HG02610 (cell line): Measurements from ENCODE around the gene ZFYVE21.
A peak's percentile ranks its signal among the peaks of the same experiment; 100 is the strongest.

Experiments
- ATAC-seq: cut with Tn5 transposase; IDR thresholded peaks from one replicate; pipeline ENCODE4 v1.9.1; 2021; ENCODE audit warnings: mild to moderate bottlenecking, moderate library complexity; ENCODE audit not compliant: unreplicated experiment

The ZFYVE21 gene

DNA sequence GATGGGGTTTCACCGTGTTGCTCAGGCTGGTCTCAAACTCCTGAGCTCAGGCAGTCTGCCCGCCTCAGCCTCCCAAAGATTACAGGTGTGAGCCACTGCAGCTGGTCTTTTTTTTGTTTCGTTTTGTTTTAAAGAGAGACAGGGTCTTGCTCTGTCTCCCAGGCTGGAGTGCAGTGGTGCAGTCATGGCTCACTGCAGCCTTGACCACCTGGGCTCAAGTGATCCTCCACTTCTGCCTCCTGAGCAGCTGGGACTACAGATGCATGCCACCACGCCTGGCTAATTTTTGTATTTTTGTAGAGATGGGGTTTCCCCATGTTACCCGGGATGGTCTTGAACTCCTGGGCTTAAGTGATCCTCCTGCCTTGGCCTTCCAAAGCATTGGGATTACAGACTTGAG lies 24.0 kb upstream of the ZFYVE21 start:
- peak; percentile 73 for ATAC-seq

DNA sequence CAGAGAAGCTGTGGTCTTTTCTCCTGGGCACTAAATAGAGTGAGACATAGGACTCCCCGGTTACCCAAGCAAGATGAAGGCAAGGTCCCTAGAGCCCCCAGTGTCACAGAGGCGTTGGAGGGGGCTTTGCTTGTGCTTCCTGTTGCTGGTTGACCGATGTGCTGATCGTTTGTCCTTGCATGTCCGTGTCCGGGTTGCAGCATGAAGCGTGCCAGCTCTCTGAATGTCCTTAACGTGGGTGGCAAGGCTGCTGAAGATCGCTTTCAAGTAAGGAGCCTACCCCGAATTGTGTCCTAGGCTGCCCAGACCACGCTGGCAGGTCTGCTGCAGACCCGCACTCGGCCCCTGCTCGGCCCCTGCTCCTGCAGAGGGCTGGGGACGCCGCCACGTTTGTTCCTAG lies 23.5 kb upstream of the ZFYVE21 start:
- ATAC-seq = peak; percentile 16

DNA sequence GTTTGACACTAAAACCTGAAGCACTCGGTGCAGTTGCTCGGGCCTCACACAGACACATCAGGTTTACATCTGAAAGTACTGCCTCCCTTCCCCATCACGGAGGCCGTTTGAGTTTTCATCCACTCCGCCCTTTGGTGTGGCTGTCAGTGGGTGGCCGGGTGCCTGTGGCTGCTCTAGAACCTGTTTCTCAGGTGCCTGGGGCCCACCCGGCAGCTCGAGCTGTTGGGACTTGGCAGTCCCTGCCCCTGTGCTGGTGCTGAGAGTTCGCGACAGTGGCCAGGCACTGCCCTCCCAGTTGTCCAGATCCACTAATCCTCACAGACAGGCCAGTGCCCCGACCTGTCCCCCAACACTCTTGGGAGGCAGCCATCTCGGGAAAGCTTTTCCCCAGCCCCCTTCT lies 22.7 kb upstream of the ZFYVE21 start:
- ATAC-seq = no peak

DNA sequence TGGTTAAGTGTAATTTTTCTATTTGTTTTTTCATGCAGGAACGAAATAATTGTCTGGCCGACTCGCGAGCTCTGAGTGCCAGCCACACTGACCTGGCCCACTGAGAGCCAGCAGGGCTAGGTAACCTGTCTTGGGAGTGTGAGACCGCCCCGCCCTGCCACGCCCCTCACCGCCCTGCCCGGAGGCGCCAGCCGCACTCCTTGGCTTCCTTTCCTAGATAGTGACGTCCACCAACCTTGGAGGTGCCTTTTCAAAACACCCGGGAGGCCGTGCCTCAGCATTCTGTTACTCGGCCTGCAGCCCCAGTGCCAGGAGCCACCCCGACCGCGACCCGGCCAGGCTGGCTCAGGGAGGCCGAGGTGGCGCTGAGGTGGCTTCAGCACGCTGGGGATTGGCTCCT lies 22.1 kb upstream of the ZFYVE21 start:
- ATAC-seq = no peak

DNA sequence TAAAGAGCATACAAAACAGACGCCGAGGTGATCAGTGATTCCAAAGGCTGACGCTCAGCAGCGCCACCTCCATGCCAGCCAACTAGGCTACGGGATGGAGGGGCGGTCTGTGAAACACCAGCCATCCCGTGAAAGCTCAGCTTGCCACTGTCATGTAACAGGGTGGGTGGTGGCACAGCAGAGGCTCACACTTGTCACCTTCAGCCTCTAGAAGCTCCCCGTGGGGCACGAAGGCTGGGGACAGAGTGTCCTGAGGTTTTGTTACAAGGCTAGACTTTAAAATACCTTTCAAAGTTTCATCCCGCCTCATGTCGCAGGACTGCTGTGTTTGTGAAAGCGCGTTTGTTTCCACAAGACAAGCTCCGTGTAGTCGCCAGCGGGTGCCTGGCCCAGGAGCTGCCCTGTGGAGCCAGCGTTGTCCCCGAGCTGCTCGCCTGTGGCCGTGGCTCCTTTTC lies 21.0 kb upstream of the ZFYVE21 start:
- no peak for ATAC-seq

DNA sequence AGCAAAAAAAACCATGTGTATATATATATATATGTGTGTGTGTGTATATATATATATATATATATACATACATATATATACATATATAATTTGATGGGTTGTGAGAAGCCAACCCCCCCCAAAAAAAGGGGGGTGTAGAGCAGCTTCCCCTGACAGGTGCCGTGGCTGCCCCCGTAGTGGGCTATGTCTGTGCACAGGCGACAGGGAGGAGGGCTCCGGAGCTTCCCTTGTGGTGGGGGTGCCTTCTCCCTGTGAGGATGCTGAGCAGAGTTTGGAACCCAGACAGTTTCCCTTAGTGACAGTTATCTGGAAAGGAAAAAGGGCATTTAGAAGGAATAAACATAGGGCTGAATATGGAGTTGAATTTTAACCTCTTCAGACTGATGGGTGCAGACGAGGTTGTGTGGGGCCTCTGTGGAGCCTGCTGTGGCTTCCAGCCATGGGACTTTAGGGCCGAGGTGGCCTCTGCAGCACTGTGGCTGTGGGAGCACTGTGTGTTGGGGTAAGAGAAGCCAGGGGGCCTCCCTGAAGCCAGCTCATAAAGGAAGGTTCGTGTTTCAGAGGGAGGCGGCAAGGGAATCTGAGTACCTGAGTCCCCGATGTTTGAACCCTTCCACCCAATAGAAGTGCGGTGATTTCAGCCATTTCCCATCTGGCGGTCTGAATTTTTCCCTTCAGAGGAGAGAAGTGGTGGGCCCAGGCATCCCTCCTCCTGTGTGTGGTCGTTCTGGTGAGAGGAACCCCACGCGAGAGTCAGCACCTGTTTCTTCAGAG lies 20.1 kb upstream of the ZFYVE21 start:
- no peak for ATAC-seq

DNA sequence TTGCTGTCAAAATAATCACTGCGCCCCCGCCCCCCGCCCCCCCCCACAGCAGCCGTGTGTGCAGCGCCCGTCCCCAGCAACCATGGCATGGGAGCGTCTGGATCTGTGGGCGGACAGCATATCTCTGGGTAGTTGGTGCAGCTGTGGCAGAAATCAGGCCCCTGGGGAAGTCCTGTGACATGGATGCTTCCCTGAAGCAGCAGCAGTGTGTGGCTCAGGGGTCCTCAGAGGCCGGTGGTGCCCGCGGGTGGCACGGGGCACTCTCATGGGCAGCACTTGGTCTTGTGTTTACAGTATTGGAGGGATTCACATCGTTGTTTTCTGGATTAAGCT lies 19.6 kb upstream of the ZFYVE21 start:
- no peak for ATAC-seq

DNA sequence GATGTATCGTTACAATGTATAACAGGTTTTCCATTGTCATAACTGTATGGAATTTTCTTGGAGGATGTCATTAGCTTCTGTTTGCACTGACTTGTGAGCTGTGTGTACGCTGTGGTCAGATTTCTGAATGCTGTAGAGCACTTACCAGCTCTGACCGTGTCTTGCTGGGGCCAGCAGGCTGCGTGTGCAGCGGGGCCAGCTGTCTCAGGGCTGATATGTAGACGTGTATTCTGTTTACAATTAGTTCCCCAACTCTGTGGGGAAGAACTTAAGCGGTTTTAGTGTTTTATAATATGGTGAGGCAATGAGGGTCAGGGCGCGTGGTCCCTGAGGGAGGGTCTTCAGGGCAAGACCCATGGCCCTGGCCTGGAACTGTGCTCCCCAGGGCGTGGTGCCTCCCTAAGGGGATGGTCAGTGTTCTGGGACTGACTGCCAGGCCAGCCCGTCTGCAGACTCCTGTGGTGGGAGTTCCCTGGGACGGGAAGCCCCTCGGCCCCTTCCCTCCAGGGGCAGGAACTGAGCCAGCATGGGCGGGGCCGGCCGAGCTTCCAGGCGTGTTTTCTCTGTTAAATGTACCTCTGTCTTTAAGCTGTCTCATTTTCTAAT lies 19.0 kb upstream of the ZFYVE21 start:
- no peak for ATAC-seq

DNA sequence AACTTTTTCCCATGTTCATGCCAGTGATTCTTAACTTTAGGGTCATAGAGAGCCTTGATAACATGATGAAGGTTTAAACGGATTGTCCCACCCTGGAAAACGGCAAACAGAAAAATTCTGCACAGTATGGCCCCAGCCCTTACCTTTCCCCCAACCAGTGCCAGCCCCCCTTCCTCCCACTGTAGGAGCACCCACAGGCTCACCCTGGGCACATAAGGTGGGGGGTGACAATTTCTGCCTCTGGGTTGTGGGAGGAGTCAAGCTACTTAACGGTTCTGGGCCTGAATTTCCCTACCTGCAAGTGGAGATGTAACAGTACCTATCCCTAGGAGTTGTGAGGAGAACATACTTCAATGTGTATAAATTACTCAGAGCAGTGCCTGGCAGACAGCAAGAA lies 18.4 kb upstream of the ZFYVE21 start:
- no peak for ATAC-seq

DNA sequence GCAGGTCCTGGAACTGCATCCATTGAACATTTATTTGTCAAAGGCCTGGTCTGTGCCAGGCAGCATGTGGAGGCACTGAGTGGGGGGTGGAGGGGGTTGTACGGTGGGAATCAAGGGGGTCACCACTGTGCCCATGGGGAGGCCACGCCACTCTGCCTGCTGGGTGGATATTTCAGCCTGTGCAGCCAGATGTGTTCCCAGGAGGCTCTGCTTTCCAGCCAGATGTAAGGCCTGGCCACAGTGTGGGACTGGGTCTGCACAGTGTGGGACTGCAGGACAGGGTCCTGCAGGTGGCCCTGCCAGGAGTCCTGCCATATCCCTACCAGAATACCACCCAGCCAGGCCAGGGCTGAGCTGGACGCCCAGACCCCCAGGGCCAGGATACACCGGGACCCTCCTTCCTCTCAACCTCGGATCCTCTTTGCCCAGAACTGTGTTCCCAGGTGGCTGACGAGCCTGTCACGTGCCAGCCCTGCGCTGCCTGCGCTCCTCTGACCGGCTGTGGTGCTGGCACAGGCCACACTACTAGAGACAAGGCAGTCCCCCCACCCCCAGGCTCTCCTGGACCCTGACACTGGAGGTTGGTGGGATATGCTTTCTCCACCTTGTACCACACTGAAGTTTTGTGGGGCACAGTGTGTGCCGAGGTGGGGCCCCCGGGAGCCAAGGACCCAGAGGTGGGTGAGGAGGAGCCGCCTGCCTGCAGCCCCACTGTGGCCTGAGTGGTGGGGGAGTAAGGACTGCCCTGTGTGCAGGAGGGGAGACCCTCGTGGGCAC lies 17.8 kb upstream of the ZFYVE21 start:
- ATAC-seq = no peak

DNA sequence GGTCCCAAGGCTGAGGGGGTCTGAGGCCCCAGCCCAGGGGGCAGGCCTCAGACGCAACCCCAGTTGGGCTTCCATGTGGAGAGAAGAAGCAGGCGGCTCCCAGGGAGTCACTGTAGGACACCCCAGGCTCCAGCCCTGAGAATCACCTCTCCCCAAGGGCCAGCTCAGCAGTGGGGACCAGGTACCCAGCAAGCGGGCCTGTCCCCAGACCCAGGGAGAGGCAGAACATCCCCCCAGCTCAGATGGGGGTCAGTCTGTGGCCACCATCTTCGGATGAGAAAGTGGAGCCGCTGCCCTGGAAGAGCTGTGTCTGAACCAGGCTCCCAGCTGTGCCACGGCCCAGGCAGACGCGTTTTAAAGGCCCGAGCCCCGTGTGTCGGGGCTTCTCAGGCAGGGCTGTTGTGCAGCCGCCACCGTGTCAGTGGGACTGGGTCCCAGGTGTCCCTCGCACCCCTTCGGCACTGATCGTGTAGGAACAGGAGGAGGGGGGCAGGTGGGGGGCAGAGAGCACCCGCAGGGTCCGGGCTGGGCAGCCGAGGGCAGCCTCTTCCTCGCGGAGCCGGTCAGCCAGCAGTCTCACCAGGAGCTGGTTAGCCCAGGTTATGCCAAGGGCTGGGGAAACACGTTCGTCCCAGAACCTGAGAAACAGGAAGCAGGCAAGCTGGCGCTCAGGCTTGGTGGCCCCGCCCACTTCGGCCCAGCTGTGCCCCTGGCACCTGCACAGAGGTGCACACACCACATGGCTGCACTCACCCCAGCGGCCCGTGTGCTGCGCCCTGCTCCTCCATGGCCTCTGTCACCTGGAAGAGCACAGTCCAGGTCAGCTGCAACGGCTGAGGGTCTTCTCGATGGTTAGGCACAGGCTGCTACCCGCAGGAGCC lies 17.0 kb upstream of the ZFYVE21 start:
- no peak for ATAC-seq

DNA sequence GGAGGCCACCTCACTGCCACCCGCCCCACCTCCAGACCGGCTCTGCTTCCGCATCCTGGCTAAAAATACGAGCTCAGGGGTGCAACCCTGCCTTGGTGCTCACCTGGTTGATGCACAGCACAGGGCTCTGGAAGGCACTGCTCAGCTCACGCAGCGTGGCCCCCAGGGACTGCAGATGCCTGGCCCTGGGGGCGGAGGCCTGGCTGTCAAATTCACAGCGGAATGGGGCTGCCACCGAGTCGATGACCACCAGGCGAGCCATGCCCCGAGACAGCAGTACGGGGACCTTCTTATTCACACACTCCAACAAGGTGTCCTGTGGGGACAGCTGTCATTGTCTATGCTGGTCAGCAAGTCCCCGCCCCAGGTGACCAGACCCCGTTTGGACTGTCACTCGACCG lies 16.3 kb upstream of the ZFYVE21 start:
- ATAC-seq = no peak

DNA sequence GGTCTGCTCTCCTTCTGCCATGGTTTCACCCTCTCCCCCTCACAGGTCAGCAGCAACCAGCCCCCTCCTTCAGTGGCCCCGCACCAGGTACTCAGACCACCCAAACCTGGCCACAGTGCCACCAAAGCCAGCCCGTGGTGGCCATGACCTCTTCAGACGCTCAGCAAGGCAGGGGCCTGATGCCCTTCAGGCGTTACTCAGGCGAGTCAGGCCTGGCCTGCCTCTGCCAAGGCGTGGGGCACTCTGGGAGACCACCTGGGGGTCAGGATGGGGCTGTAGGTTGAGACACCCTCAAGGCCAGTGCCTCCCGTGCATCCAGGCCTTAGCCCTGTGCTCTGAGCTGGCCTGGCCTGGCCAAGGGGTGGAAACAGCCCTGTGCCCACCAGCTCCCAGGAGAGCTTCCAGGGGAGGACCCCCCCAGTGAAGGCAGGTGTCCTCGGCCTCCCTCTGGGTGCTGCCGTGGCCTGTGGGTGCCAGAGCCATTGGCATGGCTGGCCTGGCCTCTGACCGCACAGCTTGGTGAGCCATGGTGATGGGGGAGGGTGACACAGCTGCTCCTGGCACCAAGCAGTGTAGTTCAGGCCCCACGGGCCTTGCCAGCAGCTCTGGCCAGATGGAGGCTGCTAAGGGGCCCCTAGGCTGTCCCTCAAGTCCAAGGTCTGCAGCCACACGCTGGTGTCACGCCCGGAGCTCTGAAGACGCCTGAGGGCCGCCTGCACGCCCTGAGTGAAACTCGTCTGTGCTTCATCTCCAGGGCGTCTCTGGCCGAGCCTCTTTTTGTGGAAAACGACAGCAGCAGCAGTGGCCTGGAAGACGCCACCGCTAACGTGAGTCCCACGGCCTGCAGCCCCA lies 15.5 kb upstream of the ZFYVE21 start:
- no peak for ATAC-seq

DNA sequence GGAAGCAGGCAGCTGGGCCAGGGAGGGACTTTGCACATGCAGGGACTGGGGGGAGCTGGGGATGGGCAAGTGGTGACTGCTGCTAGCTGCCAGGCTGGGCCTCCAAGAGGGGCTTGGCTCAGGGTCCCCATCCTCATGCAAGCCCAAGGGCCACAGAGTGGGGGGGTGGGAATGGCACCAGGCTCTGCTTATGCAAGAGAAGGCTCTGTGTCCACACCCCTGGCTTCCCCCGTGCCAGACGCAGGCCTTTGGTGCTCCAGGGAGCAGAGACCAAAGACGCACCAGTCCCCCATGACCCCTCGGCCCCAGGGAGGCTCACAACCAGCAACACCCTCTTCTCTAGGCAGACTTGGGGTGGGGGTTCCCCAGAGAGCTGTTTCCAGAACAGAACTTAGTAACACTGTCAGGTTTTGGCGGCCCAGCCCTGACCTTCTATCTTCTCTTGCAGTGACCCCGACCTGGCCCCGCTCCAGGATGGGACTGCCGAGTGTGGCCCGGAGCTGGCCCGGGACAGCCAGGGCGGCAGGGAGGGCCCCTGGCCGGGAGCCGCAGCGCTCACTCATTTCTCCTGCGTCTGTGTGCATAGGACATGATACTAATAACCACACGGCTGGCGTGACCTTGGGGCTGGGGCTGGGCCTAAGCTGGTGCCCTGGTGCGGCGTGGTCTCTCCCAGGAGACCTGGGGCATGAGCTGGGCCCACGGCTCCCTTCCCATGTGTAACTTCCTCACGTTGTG lies 14.7 kb upstream of the ZFYVE21 start:
- ATAC-seq = no peak

DNA sequence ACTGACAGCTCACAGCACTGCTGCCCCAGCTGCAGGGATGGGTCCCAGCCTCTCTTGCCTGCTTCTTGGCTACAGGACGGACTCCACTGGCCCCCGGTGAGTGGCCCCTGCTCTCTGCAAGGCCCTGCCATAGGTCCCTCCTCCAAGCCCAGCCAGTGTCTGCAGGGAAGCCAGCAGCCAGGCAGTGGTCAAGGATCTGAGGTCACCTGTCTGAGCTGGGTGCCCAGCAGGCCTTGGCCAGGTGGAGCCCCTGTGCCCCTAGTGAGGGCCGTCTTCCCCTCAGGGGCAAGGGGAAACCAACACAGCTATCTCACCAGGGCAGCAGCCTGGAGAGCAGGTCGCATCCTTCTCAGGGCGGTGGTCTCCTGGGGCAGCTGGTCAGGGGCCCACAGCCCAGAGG lies 13.5 kb upstream of the ZFYVE21 start:
- ATAC-seq = no peak

DNA sequence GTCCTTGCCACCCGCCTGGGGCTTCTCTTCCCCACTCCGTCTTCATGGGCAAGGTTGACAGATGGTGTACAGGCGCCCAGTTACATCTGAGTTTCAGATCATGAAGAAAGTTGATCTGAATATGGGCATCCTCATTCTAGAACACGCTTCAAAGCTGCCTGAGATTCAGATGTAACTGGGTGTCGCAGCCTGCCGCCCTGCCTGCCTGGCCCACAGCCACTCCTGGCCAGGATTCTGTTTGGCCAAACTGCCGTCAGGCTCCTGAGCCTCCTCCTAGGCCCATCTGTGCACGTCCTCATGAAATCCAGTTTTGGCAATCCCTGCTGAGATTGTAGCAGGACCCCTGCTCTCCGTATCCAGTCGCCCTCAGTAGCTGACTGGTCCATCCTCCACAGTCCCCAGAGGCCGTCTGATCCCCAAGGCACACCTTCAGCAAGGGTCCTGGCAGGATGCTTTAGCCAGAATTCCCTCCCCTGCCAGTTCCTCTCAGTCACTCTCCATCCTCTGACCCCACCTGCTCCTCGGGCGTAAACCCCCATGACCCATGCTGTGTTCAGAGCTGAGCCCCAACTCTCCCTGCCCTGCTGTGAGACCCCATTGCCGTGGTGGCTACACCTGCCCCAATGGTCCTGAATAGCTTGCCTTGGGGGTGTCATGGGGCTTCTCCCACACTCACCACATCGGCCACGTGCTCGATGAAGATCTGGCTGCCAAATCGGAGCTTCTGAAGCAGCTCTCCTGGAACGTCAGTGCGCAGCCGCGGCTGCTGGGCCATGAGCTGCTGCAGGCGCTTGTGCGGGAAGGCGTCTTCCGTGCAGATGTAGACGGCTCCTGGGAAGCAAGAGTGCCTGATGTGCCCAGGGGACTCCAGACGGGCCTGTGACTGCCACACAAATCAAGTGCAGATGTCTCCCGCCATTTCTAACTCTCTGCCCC lies 12.8 kb upstream of the ZFYVE21 start:
- ATAC-seq = no peak

DNA sequence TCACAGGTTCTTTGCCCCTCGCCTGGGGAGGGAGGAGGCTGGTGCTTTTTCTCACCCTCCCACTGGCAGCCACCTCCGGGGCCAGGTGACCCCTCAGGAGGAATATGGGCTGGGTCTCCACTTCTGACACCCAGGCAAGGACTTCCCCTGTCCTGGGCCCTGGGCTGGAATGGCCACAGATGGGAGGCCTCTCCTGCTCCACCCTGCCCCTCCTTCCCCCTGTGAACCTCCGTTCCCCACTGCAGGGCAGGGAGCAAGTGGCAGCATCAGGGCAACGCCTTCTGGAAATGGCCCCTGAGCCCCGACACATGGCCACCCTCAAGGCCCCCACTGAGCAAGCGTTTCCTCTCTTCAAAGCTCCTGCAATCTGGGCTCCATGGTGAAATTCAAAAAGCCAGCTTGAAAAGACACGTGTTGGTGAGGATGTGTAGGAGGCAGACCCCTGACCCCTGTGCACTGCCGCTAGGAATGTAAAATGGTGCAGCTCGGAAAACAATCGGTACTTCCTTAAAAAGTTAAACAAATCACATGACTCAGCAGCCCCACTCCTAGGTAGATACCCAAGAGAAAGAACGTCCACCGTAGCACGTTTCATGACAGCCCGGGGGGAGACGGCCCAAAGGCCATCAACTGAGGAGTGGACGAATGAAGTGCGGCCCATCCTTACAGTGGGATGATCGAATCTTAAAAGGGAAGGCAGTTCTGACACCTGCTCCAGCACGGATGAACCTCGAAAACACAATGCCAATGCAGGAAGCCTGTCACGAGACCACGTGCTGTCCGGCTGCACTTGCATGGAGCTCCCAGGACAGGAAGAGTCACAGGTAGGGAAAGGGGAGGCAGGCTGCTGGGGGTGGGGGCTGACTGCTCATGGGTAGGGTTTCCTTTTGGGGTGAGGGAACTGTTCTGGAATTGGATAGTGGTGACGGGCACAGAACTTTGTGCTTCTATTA lies 11.9 kb upstream of the ZFYVE21 start:
- no peak for ATAC-seq
